Esophagus muscularis mucosa (tissue), 4 donors: ENCODE results near the gene INCA1. TPM values are rescaled to one million over a fixed set of nuclear protein-coding genes. Genes with fewer than 3 reads are reported as not detected.

Experiments used
- DNase-seq: peaks from one replicate; pipeline ENCODE4 v3.0.0-alpha.2; 2017; ENCODE audit errors: extremely low spot score
- H3K27ac ChIP-seq, 4 donors: fragments of 200-600 bp; sonication (generic); replicated peaks in 1 of 4; 1 replicate in 3 of 4; 2 replicates in 1 of 4; pipeline ENCODE4 v1.5.1; 2016 to 2019; ENCODE audit warnings: mild to moderate bottlenecking in 1 of 4
- H3K27me3 ChIP-seq, 4 donors: fragments of 200-600 bp; sonication (generic); one replicate each; pipeline versions ENCODE4 v1.5.1 to v1.6.0; 2016 to 2019
- H3K36me3 ChIP-seq, 4 donors: fragments of 200-600 bp; sonication (generic); one replicate each; pipeline ENCODE4 v1.5.1; 2016 to 2019
- H3K4me1 ChIP-seq, 4 donors: fragments of 200-600 bp; sonication (generic); one replicate each; pipeline ENCODE4 v1.5.1; 2016 to 2019
- H3K4me3 ChIP-seq, 4 donors: fragments of 200-600 bp; sonication (generic); 1 replicate in 2 of 4; 2 replicates in 2 of 4; pipeline ENCODE4 v1.5.1; 2016 to 2019; ENCODE audit warnings: mild to moderate bottlenecking in 4 of 4, moderate library complexity in 1 of 4
- H3K9me3 ChIP-seq, 4 donors: fragments of 200-600 bp; sonication (generic); 1 replicate in 3 of 4; 2 replicates in 1 of 4; pipeline ENCODE4 v1.5.1; 2016 to 2019
- EP300 ChIP-seq: sonication (generic); formaldehyde crosslinking; IDR thresholded peaks from one replicate; pipeline ENCODE4 v1.6.1; 2017; ENCODE audit warnings: antibody characterized with exemption
- POLR2A ChIP-seq: fragments of 450-650 bp; IDR thresholded peaks from one replicate; pipeline ENCODE4 v1.6.1; 2017; ENCODE audit warnings: antibody characterized with exemption, moderate library complexity, mild to moderate bottlenecking, low read depth
- POLR2AphosphoS5 ChIP-seq, 2 donors: sonication (generic); formaldehyde crosslinking; IDR thresholded peaks; one replicate each; pipeline ENCODE4 v1.6.1; 2017; ENCODE audit warnings: antibody characterized with exemption in 2 of 2
- WGBS: methylation state at CpG from one replicate; pipeline ENCODE4 v1.1.5; 2018; 5-methylcytosine and 5-hydroxymethylcytosine counted together
- intact Hi-C: fragments of 100-400 bp; cut with DNase I; formaldehyde crosslinking; loops from one replicate; pipeline ENCODE4 v1.15.1; 2023
- total RNA-seq, 4 donors: library from RNA; depleted of rRNA; stranded (reverse); fragments of >200 nt; gene quantifications; one replicate each; pipeline versions ENCODE4 v1.1.0 to v1.2.1, GENCODE V29; 2016
- TF ChIP-seq, protein P1 (sequence below), 3 experiments: fragments of 200-600 bp in 2 of 3; fragments of 450-650 bp in 1 of 3; sonication (generic) in 2 of 3; IDR thresholded peaks; one replicate each; pipeline ENCODE4 v1.5.1; 2017 to 2019; ENCODE audit warnings: antibody characterized with exemption in 3 of 3, mild to moderate bottlenecking in 2 of 3, moderate library complexity in 1 of 3

The INCA1 gene
- total RNA-seq, 4 donors from 2014 or later, result 1.3 to 4.6 (median 3.0) TPM

DNA sequence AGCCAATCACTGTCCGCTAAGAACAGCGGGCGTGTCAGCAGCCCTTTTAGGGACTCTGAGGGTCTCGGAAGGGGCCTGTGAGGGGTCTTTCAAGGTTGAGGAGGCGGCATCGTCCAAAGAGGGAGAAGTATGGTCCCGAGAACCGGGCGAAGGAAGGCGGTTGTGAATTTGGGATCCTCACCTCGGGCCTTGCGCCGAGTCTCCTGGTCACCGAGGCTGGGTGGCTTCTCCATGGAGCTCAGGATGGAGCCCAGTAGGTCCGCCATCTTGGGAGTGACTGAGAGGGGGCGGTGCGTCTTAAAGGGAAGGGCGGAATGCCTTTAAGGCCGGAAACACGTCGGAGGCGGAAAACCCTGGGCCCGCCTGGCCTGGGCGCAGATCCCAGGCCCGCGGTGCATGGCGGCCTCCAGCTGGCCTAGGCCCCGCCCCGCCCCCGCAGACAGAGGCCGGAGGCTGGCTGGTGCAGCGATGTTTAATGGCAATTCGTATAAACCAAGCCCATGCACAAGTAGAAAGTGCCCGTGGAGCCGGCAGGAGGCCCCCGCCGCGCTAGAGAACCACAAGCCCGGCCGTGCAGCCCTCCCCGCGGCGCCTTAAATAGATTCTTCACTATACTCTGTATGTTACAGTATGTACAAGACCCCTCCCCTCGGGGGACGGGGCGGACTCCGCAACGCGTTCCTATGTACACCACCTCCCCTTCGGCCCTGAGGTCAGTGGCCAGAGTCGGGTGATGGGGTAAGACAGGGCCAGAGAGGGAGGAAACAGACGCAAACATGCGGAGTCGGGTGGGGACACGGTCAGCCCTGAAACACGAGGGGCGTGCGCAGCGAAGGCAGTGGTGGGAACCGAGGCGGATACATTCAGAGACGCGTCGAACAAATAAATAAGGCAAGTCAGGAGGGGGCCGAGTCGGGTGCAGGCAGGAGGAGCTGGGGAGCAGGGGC, 29.5 kb downstream of the INCA1 start, which contains the start of gene SPAG7:
Gene SPAG7 (minus strand): TSS at position 279 of the 947 bp plus-strand sequence. CDS start 13 bp downstream, at position 266.
- no peaks in the 10 kb centered on the region for H3K27me3 ChIP-seq
- intact Hi-C loops, result loop anchor here (2.0 kb wide), 1 partner anchor 19 kb away; the partner anchor contains the start of gene PFN1
- 1% methylated on average over 38 of the region's 66 CpGs for WGBS
- TF ChIP-seq EP300 (no peak), POLR2AphosphoS5 (IDR thresholded peaks at IDR 0.05) (peak; percentile 91 to 93), POLR2A (peak; percentile 70)
- TF ChIP-seq, protein P1, sequence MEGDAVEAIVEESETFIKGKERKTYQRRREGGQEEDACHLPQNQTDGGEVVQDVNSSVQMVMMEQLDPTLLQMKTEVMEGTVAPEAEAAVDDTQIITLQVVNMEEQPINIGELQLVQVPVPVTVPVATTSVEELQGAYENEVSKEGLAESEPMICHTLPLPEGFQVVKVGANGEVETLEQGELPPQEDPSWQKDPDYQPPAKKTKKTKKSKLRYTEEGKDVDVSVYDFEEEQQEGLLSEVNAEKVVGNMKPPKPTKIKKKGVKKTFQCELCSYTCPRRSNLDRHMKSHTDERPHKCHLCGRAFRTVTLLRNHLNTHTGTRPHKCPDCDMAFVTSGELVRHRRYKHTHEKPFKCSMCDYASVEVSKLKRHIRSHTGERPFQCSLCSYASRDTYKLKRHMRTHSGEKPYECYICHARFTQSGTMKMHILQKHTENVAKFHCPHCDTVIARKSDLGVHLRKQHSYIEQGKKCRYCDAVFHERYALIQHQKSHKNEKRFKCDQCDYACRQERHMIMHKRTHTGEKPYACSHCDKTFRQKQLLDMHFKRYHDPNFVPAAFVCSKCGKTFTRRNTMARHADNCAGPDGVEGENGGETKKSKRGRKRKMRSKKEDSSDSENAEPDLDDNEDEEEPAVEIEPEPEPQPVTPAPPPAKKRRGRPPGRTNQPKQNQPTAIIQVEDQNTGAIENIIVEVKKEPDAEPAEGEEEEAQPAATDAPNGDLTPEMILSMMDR (IDR thresholded peaks at IDR 0.05), result peak in 1 of 3 experiments; percentile 22
- H3K4me3 ChIP-seq, result peak within 1 kb of the TSS; percentile 76 to 86 (median 78)
- peak within 1 kb of the TSS; percentile 91 to 97 (median 95) for H3K27ac ChIP-seq
- peaks cover 38 to 52% (median 44%) of the 10 kb centered on the region in 4 donors for H3K4me1 ChIP-seq
- no peaks in the 10 kb centered on the region for H3K9me3 ChIP-seq
- DNase-seq, result peak; percentile 99
- peaks cover 14 to 47% (median 31%) of the 10 kb centered on the region in 4 donors for H3K36me3 ChIP-seq

GRCh38 chr17:4966844-4967538, 30.3 kb downstream of the INCA1 start:
- intact Hi-C loops, result loop anchor here (2.0 kb wide), 1 partner anchor 18 kb away; the partner anchor contains the start of gene PFN1
- H3K27me3 ChIP-seq, result no peaks in the 10 kb centered on the region
- H3K27ac ChIP-seq, result peak overlapping the region; percentile 91 to 97 (median 95)
- H3K4me3 ChIP-seq, result peak overlapping the region; percentile 76 to 86 (median 78)
- peaks cover 32 to 49% (median 43%) of the 10 kb centered on the region in 4 donors for H3K4me1 ChIP-seq
- DNase-seq, result peak; percentile 100
- peaks cover 6 to 41% (median 23%) of the 10 kb centered on the region in 4 donors for H3K36me3 ChIP-seq
- H3K9me3 ChIP-seq, result no peaks in the 10 kb centered on the region
- TF ChIP-seq, protein P1 (IDR thresholded peaks at IDR 0.05), result peak in 1 of 3 experiments; percentile 27
- no peak for TF ChIP-seq EP300
- peak; percentile 50 for TF ChIP-seq POLR2A
- TF ChIP-seq POLR2AphosphoS5 (IDR thresholded peaks at IDR 0.05), result peak; percentile 71 to 78
- WGBS, result 0% methylated on average over 25 of the region's 42 CpGs

GRCh38 chr17:4965311-4965986, 31.9 kb downstream of the INCA1 start:
- TF ChIP-seq, protein P1 (IDR thresholded peaks at IDR 0.05), result no peak
- TF ChIP-seq POLR2AphosphoS5 (IDR thresholded peaks at IDR 0.05) (no peak), EP300 (no peak), POLR2A (no peak)
- DNase-seq, result no peak
- WGBS, result 94% methylated on average over 15 of the region's 15 CpGs
- peaks cover 0 to 35% (median 19%) of the 10 kb centered on the region in 4 donors for H3K36me3 ChIP-seq
- H3K4me1 ChIP-seq, result peaks cover 32 to 49% (median 41%) of the 10 kb centered on the region in 4 donors
- intact Hi-C loops, result no loop called here
- H3K27ac ChIP-seq, result peak overlapping the region; percentile 91 to 97 (median 95)
- peak overlapping the region in 1 of 4 donors; percentile 78 for H3K4me3 ChIP-seq
- no peaks in the 10 kb centered on the region for H3K9me3 ChIP-seq
- H3K27me3 ChIP-seq, result no peaks in the 10 kb centered on the region

DNA sequence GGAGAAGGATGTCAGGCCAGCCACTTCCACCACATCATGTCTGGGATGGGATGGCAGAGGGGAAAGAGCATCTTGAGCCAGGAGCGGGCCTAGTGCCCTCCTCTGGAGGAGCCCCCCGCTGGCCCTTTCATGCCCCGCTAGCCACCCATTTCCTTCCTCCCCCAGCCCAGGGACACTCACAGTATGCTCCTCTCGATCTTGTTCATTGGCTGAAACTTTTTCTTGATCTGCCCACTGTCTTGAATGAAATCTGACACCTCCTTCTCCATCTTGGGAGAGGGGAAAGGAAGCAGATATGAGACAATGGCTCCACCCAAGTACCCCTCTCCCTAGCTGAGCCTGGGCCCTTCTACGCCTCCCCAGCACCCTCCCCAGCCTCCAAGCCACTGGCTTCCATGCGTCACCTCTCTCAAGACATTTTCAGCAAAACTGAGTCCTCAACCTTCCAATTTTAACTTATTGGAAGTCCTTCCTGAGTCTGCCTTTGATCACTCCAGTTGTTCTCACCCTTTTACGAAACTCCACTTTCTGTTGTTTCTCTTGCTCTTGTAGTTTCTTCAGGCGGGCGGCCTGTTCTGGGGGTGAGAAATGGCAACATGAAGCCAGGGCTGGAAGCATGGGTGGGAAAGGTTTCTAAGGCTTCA, 36.9 kb downstream of the INCA1 start:
- Histone ChIP-seq H3K9me3 (no peaks in the 10 kb centered on the region), H3K36me3 (peaks cover 15 to 45% (median 37%) of the 10 kb centered on the region in 4 donors), H3K27ac (no peak overlapping the region), H3K4me3 (no peak overlapping the region), H3K4me1 (peaks cover 2 to 9% (median 4%) of the 10 kb centered on the region in 4 donors), H3K27me3 (no peaks in the 10 kb centered on the region)
- 77% methylated on average over 9 of the region's 9 CpGs for WGBS
- no peak for DNase-seq
- TF ChIP-seq EP300 (no peak), POLR2A (no peak), POLR2AphosphoS5 (IDR thresholded peaks at IDR 0.05) (no peak)
- TF ChIP-seq, protein P1 (IDR thresholded peaks at IDR 0.05), result no peak
- intact Hi-C loops, result no loop called here
